Limb (tissue), 2 donors: ENCODE results near the gene FLVCR1.

ENCODE experiments used
- DNase-seq, 2 donors: peaks; one replicate each; pipeline ENCODE4 v3.0.0-alpha.2; 2016; ENCODE audit errors: extremely low spot score in 2 of 2

The FLVCR1 gene

DNA sequence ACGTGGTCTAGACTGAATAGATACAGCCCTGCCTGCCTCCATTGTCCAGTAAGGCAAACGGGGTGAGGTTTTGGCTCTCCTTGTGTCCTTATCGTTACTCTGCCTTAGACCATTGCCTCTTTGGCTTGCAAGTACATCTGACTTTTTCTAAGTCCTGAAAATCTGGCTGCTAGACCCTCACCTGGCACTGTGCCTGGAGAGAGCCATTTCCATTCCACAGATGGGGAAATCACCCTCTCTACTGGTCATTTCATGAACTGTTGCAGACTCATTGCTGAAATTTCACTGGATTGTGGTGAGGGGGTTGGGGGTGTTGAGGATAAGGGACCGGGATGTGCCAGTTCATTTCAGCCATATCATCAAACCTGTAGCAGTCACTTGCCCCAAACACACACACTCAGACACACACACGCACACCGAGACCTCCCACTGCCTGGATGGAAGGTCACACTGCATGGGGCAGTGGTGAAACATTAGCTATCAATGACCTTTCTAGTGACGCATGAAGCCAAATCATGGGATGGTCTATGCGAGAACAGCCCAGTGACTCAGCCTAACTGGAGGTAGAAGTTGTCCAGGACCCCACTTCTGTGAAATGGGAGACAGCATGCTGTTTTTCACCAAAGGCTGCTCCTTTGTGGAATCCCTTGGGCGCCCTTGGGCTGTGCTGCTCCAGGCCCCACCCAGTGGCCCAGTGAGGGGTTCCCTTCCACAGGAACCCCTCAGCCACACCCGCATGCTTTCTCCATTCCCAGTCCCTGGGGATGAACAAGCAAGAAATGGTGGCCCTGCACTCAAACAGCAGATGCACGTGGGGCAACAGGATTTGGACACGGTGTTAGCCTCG is 57.4 kb downstream of the FLVCR1 start:
- DNase-seq, result peak; percentile 71 to 84

DNA sequence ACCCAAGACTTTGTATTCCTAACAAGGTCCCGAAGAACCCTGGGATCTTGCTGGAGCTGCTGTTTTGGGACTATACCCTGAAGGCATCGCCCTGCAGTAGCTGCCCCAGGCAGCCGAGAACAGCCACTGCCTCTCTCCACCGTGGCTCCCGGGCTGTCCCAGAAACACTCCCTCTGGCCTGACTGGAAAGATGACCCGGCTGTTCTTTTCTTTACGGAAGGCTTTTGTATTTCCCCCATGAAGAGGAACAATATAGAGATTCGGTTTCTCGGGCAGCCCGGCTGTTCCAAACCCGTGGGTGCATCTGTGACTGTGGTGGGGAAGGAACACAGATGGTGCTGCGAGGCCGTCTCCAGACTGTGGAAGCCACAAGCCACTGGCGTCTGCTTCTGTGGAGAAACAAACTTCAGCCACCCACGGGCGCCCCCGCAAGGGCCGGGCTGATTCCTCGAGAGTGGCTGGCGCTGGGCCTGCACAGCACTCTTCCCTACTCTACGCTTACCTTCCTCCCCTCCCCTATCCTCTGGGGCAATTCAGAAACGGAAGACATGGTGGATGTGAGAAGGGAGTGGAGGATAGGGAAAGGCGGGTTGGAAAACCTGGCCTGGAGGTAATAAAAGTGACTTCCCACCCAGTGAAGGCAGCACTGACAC is 58.5 kb downstream of the FLVCR1 start:
- DNase-seq, result peak; percentile 56 to 67

DNA sequence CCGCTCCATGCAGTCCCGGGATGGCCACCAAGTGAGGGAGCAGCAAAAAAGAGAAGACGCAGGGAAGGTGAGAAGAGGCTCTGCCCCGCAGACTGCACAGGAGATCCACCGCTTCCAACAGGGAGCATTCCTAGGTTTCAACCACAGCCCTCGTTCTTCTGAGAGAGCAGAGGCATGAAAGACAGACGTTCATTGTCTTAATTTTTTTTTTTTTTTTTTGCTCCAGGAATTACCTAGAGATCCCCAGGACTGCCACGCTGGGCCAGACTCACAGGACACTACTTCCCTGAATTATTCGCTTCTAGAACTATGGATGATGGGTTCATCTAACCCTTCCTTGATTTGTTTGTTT is 59.0 kb downstream of the FLVCR1 start:
- no peak for DNase-seq

DNA sequence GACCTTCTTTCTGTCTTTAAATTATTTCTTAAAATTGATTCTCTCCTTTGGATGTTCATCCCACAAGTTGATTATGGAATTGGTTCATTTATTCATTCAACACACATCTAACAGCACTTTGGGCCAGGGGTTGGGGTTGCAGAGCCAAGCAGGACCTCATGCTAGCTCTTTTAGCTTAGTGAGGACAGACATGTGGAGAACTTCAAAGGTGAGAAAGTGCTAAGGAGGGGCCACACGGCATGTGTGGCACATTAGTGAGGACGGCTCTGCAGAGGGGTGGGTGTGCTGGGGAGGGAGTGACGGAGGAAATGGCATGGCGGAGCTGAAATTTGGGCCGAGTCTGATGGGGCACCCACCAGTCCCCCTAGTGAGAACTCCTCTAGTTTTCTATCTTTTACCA is 59.8 kb downstream of the FLVCR1 start:
- no peak for DNase-seq

DNA sequence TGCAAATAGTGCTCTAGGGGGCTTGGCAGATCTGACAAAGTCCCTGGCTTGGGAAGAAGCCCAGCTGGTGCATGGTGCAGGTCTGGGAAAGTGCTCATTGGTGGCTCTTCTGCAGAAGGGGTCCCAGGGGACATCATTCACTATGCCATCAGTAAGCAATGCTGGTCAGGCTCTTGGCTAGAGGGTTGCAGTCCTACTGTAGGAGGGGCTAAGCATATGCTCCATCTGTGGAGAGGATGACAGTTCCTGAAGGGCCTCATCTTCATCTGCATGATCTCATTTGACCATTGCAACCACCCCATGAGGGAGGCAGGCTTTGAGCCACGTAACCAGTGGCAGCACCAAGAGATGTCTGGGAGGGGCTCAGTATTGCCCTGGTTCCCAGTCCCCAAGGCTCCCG is 60.7 kb downstream of the FLVCR1 start:
- no peak for DNase-seq

DNA sequence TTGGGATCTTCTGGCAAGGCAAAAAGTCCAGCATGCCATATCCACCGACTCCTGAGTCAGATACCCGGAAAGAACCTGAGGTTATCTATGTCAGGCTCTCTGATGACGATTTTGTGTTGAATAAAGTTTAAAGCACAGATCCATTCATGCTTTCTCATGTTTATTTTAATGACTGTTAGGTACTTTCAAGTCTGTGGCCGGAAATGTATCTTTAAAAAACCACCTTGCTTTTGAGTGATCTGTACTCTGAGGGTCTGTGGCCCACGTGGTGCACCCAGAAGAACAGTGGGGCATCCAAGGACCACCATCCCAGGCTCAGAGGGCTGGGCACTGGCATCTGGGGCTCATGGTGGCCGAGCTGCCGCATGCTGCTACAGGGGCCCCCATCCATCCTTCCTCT is 62.2 kb downstream of the FLVCR1 start:
- DNase-seq, result no peak

DNA sequence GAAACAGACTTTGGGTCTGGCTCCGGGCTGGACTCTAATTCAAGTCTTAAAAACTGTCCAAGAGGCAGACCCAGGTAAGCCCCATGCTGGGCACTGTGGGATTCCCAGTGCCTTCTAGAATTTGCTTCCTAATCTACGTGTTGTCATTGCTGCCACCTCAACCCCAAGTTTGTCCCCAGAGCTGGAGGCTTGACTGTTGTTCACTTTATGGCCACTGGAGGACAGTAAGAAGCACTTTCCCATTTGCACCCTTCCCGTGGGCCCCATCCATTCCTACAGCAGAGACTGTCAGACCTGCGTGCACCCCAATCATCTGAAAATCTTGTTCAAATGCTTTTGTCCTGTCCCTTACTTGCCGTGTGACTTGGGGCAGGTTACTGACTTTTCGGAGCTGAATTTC is 62.8 kb downstream of the FLVCR1 start:
- no peak for DNase-seq

DNA sequence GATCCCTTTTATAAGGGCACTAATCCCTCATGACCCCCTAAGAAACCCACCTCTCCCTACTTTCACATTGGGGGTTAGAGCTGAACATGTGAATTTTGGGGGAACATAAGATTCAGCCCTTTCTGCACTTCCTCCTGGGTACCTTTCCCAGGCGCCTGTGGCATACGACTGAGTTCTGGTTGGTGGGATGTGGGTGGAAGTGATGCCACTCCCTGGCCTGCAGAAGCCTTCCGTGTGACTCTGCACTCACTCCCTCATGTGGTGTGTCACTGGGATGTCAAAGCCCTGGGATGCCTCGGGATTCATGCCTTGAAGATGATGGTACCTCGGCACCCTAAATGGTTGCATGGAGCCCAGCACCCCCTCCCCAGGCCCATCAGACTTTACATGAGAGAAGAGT is 63.9 kb downstream of the FLVCR1 start:
- no peak for DNase-seq

DNA sequence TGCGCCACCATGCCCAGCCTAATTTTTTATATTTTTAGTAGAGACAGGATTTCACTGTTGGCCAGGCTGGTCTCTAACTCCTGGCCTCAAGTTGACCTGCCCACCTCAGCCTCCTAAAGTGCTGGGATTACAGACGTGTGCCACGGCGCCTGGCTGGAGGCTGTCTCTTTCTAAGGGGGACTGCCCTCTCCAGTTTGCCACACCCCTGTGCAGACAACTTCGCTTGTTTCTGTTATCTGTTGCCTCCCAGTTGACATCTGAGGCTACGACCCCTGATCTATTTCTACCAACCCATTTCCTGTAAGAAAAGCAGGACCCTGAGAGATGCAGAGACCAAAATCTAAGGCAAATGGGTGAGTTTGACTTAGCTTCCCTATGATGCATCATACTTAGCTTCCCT is 68.3 kb downstream of the FLVCR1 start:
- no peak for DNase-seq

DNA sequence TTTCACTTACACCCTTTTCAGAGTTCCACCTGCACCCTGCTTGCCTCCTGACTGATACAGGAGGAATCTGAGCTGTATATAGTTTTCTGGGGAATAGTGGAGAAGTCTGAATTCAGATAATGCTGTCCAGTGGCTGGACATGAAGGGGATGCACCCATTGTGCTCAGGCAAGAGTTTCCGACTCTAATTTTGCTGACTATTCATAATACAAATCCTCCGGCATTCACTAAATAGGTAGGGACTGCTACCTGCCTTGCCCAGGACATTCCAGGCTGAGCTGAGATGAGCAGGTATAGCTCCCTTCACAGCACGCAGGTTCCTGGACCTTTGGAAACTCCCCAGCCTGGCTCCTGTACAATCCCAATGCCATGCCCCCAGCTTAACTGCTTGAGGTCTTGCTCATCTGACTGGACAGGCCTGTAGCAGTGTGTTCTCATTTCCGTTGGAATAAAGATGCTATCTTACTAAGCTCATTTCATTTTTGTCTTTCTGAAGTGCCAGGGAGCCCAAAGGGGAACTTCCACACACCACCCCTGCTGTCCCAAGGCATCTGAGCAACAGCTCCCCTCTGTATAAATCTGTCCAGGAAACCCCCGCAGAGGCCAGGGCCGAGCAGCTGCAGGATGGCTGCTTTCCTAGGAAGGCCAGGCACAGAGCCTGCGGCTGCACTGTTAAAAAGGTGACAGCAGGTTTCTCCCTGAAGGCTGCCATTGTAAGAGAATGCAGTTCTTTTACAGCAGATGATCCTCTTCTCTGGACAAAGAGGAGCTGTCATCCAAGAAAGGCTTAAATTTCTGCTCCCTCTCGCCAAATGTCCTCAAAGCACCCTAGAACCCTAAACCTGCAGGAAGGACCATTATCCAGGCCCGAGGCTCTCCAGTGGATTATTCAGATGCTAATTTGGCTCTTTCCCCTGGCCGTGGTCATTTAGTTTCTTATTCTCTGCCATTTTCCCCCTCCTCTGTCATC is 70.5 kb downstream of the FLVCR1 start:
- DNase-seq, result peak in 1 of 2 donors; percentile 21

DNA sequence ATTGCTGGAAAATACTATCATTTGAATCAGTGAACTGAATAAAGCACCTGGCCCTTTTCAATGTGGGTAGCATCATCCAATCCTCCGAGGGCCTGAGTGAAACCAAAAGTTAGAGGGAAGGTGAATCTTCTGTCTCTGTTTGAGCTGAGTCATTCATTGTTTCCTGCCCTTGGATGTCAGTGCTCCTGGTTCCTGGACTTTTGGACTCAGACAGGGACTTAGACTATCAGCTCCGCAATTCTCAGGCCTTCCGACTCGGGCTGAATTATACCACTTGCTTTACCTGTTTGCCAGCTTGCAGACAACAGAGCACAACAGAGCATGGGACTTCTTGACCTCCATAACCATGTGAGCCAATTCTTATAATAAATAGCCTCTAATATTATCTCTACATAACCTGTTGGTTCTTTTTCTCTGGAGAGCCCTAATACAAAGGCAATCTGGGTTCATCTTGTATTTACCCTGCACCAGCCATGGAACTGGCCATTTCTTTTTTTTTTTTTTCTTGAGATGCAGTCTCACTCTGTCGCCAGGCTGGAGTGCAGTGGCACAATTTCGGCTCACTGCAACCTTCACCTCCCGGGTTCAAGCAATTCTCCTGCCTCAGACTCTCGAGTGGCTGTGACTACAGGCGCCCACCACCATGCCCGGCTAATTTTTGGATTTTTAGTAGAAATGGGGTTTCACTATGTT is 73.1 kb downstream of the FLVCR1 start:
- no peak for DNase-seq

DNA sequence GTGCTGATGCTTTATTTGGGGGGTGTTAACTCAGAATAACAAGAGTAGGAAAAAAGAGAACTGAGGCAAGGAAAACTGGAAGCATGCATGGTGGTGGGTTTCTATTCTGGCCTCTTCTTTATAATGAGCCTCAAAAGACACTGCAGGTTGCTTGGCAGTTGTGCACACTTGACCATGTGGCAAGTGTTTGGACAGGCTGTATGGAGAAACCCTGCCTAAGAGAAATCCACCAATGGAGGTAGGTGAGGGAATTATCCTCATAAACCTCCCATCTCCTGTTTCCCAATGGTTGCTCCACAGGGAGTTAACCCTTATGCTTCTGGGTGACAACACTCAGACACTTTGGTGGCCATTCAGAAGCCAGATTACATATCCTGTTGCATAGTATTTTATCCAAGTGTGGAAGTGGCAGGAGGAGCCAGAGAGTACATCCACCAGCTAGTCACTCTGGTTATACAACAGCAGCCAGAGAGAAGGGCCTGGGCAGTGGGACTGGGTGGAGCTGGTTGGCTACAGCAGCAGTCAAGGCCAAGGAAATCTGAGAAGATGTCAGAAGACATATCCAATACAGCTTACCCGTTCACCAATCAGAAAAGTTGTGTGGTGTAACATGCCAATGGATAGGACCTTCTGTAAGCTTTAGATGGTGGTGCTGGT is 75.9 kb downstream of the FLVCR1 start:
- DNase-seq, result no peak

DNA sequence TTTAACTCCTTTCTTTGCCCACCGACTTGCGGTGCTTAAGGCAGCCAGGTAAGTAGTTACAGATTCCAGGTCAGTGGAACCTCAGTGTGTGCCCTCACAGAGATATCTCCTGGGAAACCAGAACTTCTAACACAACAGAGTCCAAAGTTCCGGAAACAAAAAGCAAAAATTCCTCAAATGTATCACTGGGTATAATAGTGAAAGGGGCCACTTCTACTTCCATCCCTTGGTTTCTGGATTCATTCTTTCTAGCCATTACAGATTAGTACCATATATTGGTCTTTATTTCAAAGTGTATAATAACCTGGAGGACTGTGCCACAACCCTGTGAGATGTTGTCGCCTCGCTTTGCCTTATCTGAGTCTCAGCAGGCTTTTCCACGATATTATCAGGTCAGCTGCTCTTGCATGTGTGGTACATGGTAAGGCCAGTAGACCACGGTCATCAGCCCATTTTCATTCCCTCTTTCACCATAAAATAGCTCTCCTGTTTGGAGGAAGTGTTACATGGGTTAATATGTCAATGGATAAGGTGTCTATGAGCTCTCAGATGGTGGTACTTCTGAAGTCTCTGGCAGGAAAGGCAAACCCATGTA is 77.4 kb downstream of the FLVCR1 start:
- DNase-seq, result no peak

DNA sequence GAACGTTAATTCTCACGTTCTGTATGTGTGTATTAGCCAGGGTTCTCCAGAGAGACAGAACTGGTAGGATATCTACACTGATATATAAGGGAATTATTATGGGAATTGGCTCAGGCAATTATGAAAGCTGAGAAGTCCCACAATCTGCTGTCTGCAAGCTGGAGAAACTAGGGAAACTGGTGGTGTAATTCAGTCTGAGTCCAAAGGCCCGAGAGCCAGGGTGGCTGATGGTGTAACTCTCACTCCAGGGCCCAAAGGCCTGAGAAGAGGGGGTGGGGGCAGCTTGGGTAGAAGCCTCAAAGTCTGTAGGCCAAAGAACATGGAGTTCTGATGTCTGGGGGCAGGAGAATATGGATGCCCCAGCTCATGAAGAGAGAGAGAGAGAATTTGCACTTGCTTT is 79.0 kb downstream of the FLVCR1 start:
- DNase-seq, result no peak

DNA sequence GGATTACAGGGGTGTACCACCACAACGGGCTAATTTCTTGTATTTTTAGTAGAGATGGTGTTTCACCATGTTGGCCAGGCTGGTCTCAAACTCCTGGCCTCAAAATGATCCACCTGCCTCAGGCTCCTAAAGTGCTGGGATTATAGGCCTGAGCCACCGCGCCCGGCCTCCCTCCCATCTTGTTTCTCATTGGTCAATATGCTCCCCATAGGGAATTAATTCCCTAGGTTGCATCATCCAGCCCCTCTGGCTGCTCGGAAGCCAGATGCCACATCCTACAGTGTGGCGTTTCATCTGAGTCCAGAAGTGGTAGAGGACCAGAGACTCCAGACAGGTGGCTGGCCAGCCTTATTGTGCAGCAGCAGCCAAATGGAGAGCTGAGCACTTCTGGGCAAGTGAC is 80.8 kb downstream of the FLVCR1 start:
- DNase-seq, result no peak

DNA sequence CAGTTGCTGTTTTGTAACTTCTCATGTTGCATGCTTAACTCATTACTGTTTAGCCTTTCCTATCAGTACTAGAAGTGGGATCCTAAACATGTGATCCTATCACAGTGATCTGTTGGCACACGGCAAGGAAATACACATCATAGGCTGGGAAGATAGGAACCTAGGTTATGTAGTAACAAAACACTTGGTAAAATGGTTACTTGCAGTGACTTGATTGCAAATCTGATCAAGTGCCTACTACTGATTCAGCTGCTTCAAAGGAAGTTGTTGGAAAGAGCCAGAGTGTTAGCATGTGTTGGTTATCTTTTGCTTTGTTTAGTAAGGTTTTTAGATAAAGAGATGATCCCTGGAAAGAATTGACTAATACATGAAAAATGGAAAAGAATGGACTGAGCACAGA is 83.4 kb downstream of the FLVCR1 start:
- DNase-seq, result no peak

DNA sequence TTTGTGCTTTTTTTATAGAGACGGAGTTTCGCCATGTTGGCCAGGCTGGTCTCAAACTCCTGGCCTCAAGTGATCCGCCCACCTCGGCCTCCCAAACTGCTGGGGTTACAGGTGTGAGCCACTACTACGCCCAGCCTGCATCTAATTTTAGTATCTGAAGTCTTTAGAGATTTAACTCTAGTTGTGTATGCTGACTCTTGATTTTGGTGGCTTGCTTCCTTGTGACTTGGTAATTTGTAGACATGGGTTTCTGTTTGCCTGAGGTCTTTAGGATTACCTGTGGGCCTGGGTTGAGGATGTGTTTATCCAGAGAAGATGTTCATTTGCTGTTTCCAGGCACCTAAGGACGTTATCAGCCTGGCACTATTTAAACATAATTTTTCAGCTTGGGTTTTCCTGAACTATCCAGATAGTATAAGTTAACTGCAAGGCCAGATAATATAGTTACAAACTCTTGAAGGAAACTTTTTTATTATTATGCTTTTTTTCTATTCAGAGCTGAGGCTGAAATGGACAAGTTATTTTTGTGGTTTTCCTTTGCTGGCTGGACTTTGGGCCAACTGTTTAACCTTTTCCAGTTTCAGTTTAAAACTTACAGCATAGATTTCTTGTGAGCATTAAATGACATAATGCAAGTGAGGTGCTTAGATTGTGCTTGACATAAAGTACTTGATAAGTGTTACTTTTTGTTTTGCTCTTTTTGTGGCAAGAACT is 84.8 kb downstream of the FLVCR1 start:
- no peak for DNase-seq

DNA sequence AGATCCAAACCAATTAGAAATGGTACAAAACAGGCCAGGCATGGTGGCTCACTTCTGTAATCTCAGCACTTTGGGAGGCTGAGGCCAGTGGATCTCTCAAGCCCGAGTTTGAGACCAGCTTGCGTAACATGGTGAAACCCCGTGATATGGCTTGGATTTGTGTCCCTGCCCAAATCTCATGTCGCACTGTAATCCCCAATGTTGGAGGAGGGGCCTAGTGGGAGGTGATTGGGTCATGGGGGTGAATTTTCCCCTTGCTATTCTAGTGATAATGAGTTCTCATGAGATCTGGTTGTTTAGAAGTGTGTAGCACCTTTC is 85.3 kb downstream of the FLVCR1 start:
- no peak for DNase-seq

DNA sequence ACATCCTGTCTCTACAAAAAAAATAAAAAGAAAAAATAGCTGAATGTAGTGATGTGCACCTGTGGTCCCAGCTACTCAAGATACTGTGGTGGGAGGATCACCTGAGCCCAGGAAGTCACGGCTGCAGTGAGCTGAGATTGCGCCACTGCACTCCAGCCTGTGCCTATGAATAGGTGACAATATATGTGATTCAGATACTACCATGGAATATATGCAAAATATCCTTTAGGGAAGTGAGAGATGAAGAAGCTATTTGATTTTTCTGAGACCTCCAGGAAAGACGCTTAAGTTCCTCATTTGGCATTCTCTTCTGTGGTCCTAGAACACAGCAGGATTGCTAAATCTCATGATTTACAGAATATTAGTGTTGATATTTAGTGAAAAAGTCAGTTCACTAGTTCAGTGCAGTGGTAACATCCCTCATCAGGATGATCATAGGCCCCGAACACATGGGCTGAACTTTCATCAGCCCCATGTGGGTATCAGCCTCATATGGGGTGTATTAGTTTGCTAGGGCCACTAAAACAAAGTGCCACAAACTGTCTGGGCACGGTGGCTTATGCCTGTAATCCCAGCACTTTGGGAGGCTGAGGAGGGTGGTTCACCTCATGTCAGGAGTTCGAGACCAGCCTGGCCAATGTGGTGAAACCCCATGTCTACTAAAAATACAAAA is 86.3 kb downstream of the FLVCR1 start:
- DNase-seq, result no peak

DNA sequence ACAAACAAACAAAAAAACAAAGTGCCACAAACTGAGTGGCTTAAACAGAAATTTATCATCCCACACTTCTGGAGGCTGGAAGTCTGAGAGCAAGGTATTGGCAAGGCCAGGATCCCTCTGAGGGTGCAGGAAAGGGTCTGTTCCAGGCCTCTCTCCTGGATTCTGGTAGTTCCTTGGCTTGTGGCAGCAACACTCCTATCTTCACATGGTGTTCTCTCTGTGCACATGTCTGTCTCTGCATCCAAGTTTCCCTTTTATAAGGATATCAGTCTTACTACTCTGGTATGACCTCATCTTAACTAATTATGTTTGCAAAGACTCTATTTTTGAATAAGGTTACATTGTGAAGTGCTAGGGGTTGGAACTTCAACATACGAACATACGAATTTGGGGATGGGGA is 87.0 kb downstream of the FLVCR1 start:
- no peak for DNase-seq
